Measurements from ENCODE around the gene DCDC1.

- no peak for TF ChIP-seq CTCF (IDR thresholded peaks at IDR 0.05)
- no peak for TF ChIP-seq POLR2A (IDR thresholded peaks at IDR 0.05)
- TF ChIP-seq POLR2AphosphoS5 (IDR thresholded peaks at IDR 0.05; ENCODE audit: insufficient read depth in 1 of 2, low read depth in 1 of 2) = no peak
These were observed 237.8 kb downstream of the DCDC1 start for GRCh38 chr11:31131760-31132159.
